ENCODE results near the gene SSR2. TPM values are rescaled to one million over a fixed set of nuclear protein-coding genes. Genes with fewer than 3 reads are reported as not detected.
"Not testable (repeated sequence)": the region's sequence is repeated elsewhere in the genome, so short reads cannot be mapped to it uniquely, and the experiment has no call there.

SSR2 gene
- total RNA-seq, 4 donors from 2014 or later: 172 to 236 (median 212) TPM

GRCh38 chr1:156045076-156045475 is 24.3 kb upstream of the SSR2 start:
- Histone ChIP-seq H3K4me1 (no peaks in the 10 kb centered on the region), H3K36me3 (peaks cover 0 to 94% (median 8%) of the 10 kb centered on the region in 3 donors), H3K4me3 (no peak overlapping the region), H3K27ac (no peak overlapping the region), H3K9me3 (no peaks in the 10 kb centered on the region), H3K27me3 (no peaks in the 10 kb centered on the region)
- 94 to 99% methylated on average over 4 of the region's 4 CpGs for WGBS, 2 donors
- TF ChIP-seq CTCF (IDR thresholded peaks at IDR 0.05): no peak
- TF ChIP-seq POLR2A (IDR thresholded peaks at IDR 0.05): no peak
- TF ChIP-seq EP300 (IDR thresholded peaks at IDR 0.05): no peak
- no peak for DNase-seq (ENCODE audit: low spot score in 2 of 2)

- Histone ChIP-seq H3K9me3 (no peaks in the 10 kb centered on the region), H3K27me3 (no peaks in the 10 kb centered on the region), H3K4me1 (no peaks in the 10 kb centered on the region), H3K36me3 (peaks cover 0 to 94% (median 5%) of the 10 kb centered on the region in 3 donors), H3K4me3 (no peak overlapping the region), H3K27ac (no peak overlapping the region)
- no peak for DNase-seq (ENCODE audit: low spot score in 2 of 2)
- 93 to 98% methylated on average over 3 of the region's 3 CpGs for WGBS, 2 donors
- TF ChIP-seq POLR2A (IDR thresholded peaks at IDR 0.05) (no peak), EP300 (IDR thresholded peaks at IDR 0.05) (no peak), CTCF (IDR thresholded peaks at IDR 0.05) (no peak)
Observed at GRCh38 chr1:156042828-156043227, 22.1 kb upstream of the SSR2 start.

GRCh38 chr1:156034991-156035390 is 14.2 kb upstream of the SSR2 start:
- not testable (repeated sequence) for H3K27me3 ChIP-seq; H3K4me1 ChIP-seq; DNase-seq (ENCODE audit: low spot score in 2 of 2); H3K9me3 ChIP-seq; H3K4me3 ChIP-seq
- Histone ChIP-seq H3K27ac (peak overlapping the region in 1 of 4 donors; percentile 36), H3K36me3 (peaks cover 0 to 41% (median 0%) of the 10 kb centered on the region in 3 donors)
- WGBS, 2 donors: 60 to 81% methylated on average over 4 of the region's 4 CpGs

- Histone ChIP-seq H3K36me3 (peaks cover 0 to 21% (median 0%) of the 10 kb centered on the region in 3 donors), H3K27me3 (no peaks in the 10 kb centered on the region), H3K4me1 (no peaks in the 10 kb centered on the region), H3K27ac (no peak overlapping the region), H3K4me3 (no peak overlapping the region), H3K9me3 (no peaks in the 10 kb centered on the region)
- DNase-seq (ENCODE audit: low spot score in 2 of 2): no peak
- 50 to 60% methylated on average over 6 of the region's 6 CpGs for WGBS, 2 donors
- no peak for TF ChIP-seq EP300 (IDR thresholded peaks at IDR 0.05)
- no peak for TF ChIP-seq POLR2A (IDR thresholded peaks at IDR 0.05)
- TF ChIP-seq CTCF (IDR thresholded peaks at IDR 0.05): no peak
Observed at GRCh38 chr1:156033011-156033410, 12.3 kb upstream of the SSR2 start.

- Histone ChIP-seq H3K4me1 (no peaks in the 10 kb centered on the region), H3K4me3 (no peak overlapping the region), H3K36me3 (no peaks in the 10 kb centered on the region), H3K27me3 (no peaks in the 10 kb centered on the region), H3K27ac (no peak overlapping the region), H3K9me3 (no peaks in the 10 kb centered on the region)
- DNase-seq (ENCODE audit: low spot score in 2 of 2): no peak
- TF ChIP-seq CTCF (IDR thresholded peaks at IDR 0.05): no peak
- no peak for TF ChIP-seq EP300 (IDR thresholded peaks at IDR 0.05)
- TF ChIP-seq POLR2A (IDR thresholded peaks at IDR 0.05): no peak
- 87 to 89% methylated on average over 4 of the region's 4 CpGs for WGBS, 2 donors
Observed at GRCh38 chr1:156026588-156026987, 5.8 kb upstream of the SSR2 start.

- Histone ChIP-seq H3K4me1 (peaks cover 0 to 6% (median 2%) of the 10 kb centered on the region in 4 donors), H3K27me3 (no peaks in the 10 kb centered on the region), H3K4me3 (no peak overlapping the region), H3K27ac (no peak overlapping the region), H3K9me3 (no peaks in the 10 kb centered on the region), H3K36me3 (no peaks in the 10 kb centered on the region)
- WGBS, 2 donors: 10% methylated on average over 9 of the region's 9 CpGs
- DNase-seq (ENCODE audit: low spot score in 2 of 2): no peak
- TF ChIP-seq CTCF (IDR thresholded peaks at IDR 0.05) (peak in 3 of 5 experiments; percentile 16 to 43 (median 17)), POLR2A (IDR thresholded peaks at IDR 0.05) (no peak), EP300 (IDR thresholded peaks at IDR 0.05) (no peak)
Observed at GRCh38 chr1:156025876-156026275, 5.1 kb upstream of the SSR2 start.
